HEK293T (cell line): Measurements from ENCODE around the gene SERPINI2.

ENCODE experiments used
- CTCF ChIA-PET: fragments of 350-600 bp; formaldehyde crosslinking; extraction: SDS; loops from one replicate; lab custom pipeline; 2021; ENCODE audit warnings: antibody characterized with exemption, inconsistent platforms; lab: Yijun Ruan, JAX
- POLR2A ChIA-PET: fragments of 350-600 bp; formaldehyde crosslinking; extraction: SDS; loops from one replicate; lab custom pipeline; 2020; ENCODE audit warnings: antibody characterized with exemption, inconsistent platforms; lab: Yijun Ruan, JAX
- DNase-seq: peaks from one replicate; pipeline ENCODE4 v3.0.0; 2012; ENCODE audit warnings: mixed read lengths; ENCODE audit errors: extremely low spot score
- ARNT ChIP-seq: fragments of 450-650 bp; IDR thresholded peaks from 2 replicates; pipeline ENCODE4 v1.6.1; 2017; ENCODE audit warnings: mild to moderate bottlenecking
- BHLHE40 ChIP-seq: fragments of 450-650 bp; IDR thresholded peaks from 2 replicates; pipeline ENCODE4 v1.6.1; 2016; ENCODE audit warnings: mild to moderate bottlenecking, moderate library complexity, borderline replicate concordance
- CTBP1 ChIP-seq: fragments of 450-650 bp; IDR thresholded peaks from 2 replicates; pipeline ENCODE4 v1.6.1; 2016; ENCODE audit warnings: borderline replicate concordance
- ELF4 ChIP-seq: fragments of 450-650 bp; IDR thresholded peaks from 2 replicates; pipeline ENCODE4 v1.6.1; 2017; ENCODE audit warnings: antibody characterized with exemption
- FOXA1 ChIP-seq: fragments of 450-650 bp; IDR thresholded peaks from 2 replicates; pipeline ENCODE4 v1.6.1; 2016; ENCODE audit warnings: mild to moderate bottlenecking
- FOXK2 ChIP-seq: fragments of 450-650 bp; IDR thresholded peaks from 2 replicates; pipeline ENCODE4 v1.6.1; 2016; ENCODE audit warnings: mild to moderate bottlenecking
- FOXM1 ChIP-seq: fragments of 450-650 bp; IDR thresholded peaks from 2 replicates; pipeline ENCODE4 v1.6.1; 2017; ENCODE audit warnings: mild to moderate bottlenecking, borderline replicate concordance
- HDGF ChIP-seq: fragments of 450-650 bp; IDR thresholded peaks from 2 replicates; pipeline ENCODE4 v1.6.1; 2017; ENCODE audit warnings: antibody characterized with exemption, borderline replicate concordance
- L3MBTL2 ChIP-seq: fragments of 450-650 bp; conservative IDR thresholded peaks from 2 replicates; pipeline ENCODE4 v1.6.1; 2016; ENCODE audit warnings: mild to moderate bottlenecking
- LEF1 ChIP-seq: fragments of 450-650 bp; IDR thresholded peaks from 2 replicates; pipeline ENCODE4 v1.6.1; 2017; ENCODE audit warnings: mild to moderate bottlenecking, borderline replicate concordance
- NFRKB ChIP-seq: fragments of 450-650 bp; IDR thresholded peaks from 2 replicates; pipeline ENCODE4 v1.6.1; 2016; ENCODE audit warnings: mild to moderate bottlenecking, moderate library complexity
- PKNOX1 ChIP-seq: fragments of 450-650 bp; IDR thresholded peaks from 2 replicates; pipeline ENCODE4 v1.6.1; 2016
- SP1 ChIP-seq: fragments of 450-650 bp; IDR thresholded peaks from 2 replicates; pipeline ENCODE4 v1.6.1; 2017
- SUZ12 ChIP-seq: fragments of 450-650 bp; IDR thresholded peaks from 2 replicates; pipeline ENCODE4 v1.6.1; 2016; ENCODE audit warnings: mild to moderate bottlenecking
- TARDBP ChIP-seq: fragments of 450-650 bp; IDR thresholded peaks from 2 replicates; pipeline ENCODE4 v1.6.1; 2016
- ZNF384 ChIP-seq: fragments of 450-650 bp; IDR thresholded peaks from 2 replicates; pipeline ENCODE4 v1.6.1; 2016

The SERPINI2 gene

GRCh38 chr3:167397826-167398225 is 76.0 kb downstream of the SERPINI2 start:
- CTCF ChIA-PET, result no interaction called here
- POLR2A ChIA-PET, result no interaction called here
- TF ChIP-seq LEF1 (no peak), CTBP1 (no peak), SUZ12 (no peak), HDGF (no peak), FOXK2 (no peak)
- no peak for DNase-seq

- ChIA-PET CTCF (interaction anchor here (0.6 kb wide), 1 partner anchor 513 kb away, joined by 3 read pairs; no protein-coding TSS in a partner anchor), POLR2A (no interaction called here)
- no peak for TF ChIP-seq ZNF384
- no peak for TF ChIP-seq FOXM1
- TF ChIP-seq SUZ12, result no peak
- no peak for TF ChIP-seq TARDBP
- no peak for TF ChIP-seq HDGF
- TF ChIP-seq ARNT, result no peak
- TF ChIP-seq FOXA1, result no peak
- TF ChIP-seq L3MBTL2, result no peak
- no peak for TF ChIP-seq SP1
- TF ChIP-seq PKNOX1, result no peak
- TF ChIP-seq LEF1, result no peak
- no peak for TF ChIP-seq NFRKB
- no peak for TF ChIP-seq FOXK2
- no peak for TF ChIP-seq CTBP1
- no peak for TF ChIP-seq ELF4
- no peak for TF ChIP-seq BHLHE40
- no peak for DNase-seq
Measured at GRCh38 chr3:167396075-167396474, 77.8 kb downstream of the SERPINI2 start.

- ChIA-PET CTCF (interaction anchor here (0.6 kb wide), 1 partner anchor 43 kb away, joined by 3 read pairs; no protein-coding TSS in a partner anchor), POLR2A (no interaction called here)
- no peak for DNase-seq
- TF ChIP-seq FOXA1, result no peak
- no peak for TF ChIP-seq NFRKB
- TF ChIP-seq BHLHE40, result no peak
- no peak for TF ChIP-seq ZNF384
- no peak for TF ChIP-seq FOXM1
- no peak for TF ChIP-seq TARDBP
- TF ChIP-seq FOXK2, result no peak
- TF ChIP-seq PKNOX1, result no peak
- no peak for TF ChIP-seq L3MBTL2
- TF ChIP-seq SP1, result no peak
- TF ChIP-seq HDGF, result no peak
- no peak for TF ChIP-seq CTBP1
- no peak for TF ChIP-seq SUZ12
- no peak for TF ChIP-seq ELF4
- no peak for TF ChIP-seq LEF1
- TF ChIP-seq ARNT, result no peak
Measured at GRCh38 chr3:167394003-167394402, 79.8 kb downstream of the SERPINI2 start.
